HepG2 (cell line): Measurements from ENCODE around the gene TUBA4B. TPM values are rescaled to one million over a fixed set of nuclear protein-coding genes. Genes with fewer than 3 reads are reported as not detected.

Source experiments
- FOXM1 ChIP-seq: sonication (generic); formaldehyde crosslinking; IDR thresholded peaks from 2 replicates; pipeline ENCODE4 v1.5.0; 2020; ENCODE audit warnings: missing genetic modification reagents
- PCBP2 ChIP-seq: fragments of 200-400 bp; formaldehyde crosslinking; optimal IDR thresholded peaks from 2 replicates; pipeline ENCODE3; 2018; ENCODE audit warnings: low read length, low read depth; ENCODE audit not compliant: poor library complexity, severe bottlenecking
- POLR2AphosphoS5 ChIP-seq: IDR thresholded peaks from 2 replicates; pipeline ENCODE4 v1.6.1; 2012; ENCODE audit warnings: low read depth, low read length
- STAG1 ChIP-seq: sonication (generic); formaldehyde crosslinking; IDR thresholded peaks from 2 replicates; pipeline ENCODE4 v1.4.0; 2020; ENCODE audit warnings: missing genetic modification reagents
- polyA plus RNA-seq, 8 experiments: library from polyadenylated mRNA; depleted of rRNA in 3 of 8; stranded (reverse) in 7 of 8; unstranded in 1 of 8; fragments of >200 nt; fragmentation: Illumina TruSeq in 4 of 8; extraction: Trizol in 4 of 8; gene quantifications; 2 replicates each; pipeline versions ENCODE4 v1.2.1 to v1.2.3, GENCODE V29; 2011 to 2016; ENCODE audit warnings: low read depth in 4 of 8, missing spikeins in 1 of 8, mixed read lengths in 1 of 8; ENCODE audit not compliant: insufficient read depth in 1 of 8
- total RNA-seq, 5 experiments: library from RNA; depleted of rRNA; stranded (reverse); fragments of >200 nt; fragmentation: Illumina TruSeq; extraction: Trizol; gene quantifications; 2 replicates each; pipeline ENCODE4 v1.2.3, GENCODE V29; 2016; ENCODE audit warnings: low read depth in 1 of 5
- TF ChIP-seq, protein P1 (sequence below): sonication (generic); formaldehyde crosslinking; IDR thresholded peaks from one replicate; pipeline ENCODE4 v1.5.1; 2020; ENCODE audit warnings: mild to moderate bottlenecking, missing genetic modification reagents; ENCODE audit errors: not compliant biosample characterization
- TF ChIP-seq, protein P2 (sequence below): sonication (generic); formaldehyde crosslinking; IDR thresholded peaks from 2 replicates; pipeline ENCODE4 v1.4.0; 2020; ENCODE audit warnings: missing genetic modification reagents, low read depth, mild to moderate bottlenecking, borderline replicate concordance
- TF ChIP-seq, protein P3 (sequence below): sonication (generic); formaldehyde crosslinking; IDR thresholded peaks from 2 replicates; pipeline ENCODE4 v1.8.0; 2022; ENCODE audit warnings: mild to moderate bottlenecking, missing genetic modification reagents, moderate library complexity
- TF ChIP-seq, protein P4 (sequence below): sonication (generic); formaldehyde crosslinking; IDR thresholded peaks from 2 replicates; pipeline ENCODE4 v1.8.1; 2022; ENCODE audit warnings: low read depth, mild to moderate bottlenecking, missing genetic modification reagents
- TF ChIP-seq, protein P5 (sequence below): sonication (generic); formaldehyde crosslinking; IDR thresholded peaks from 2 replicates; pipeline ENCODE4 v1.5.0; 2020; ENCODE audit warnings: missing genetic modification reagents
- TF ChIP-seq, protein P6 (sequence below): sonication (generic); formaldehyde crosslinking; IDR thresholded peaks from 2 replicates; pipeline ENCODE4 v1.5.0; 2020; ENCODE audit warnings: missing genetic modification reagents, mild to moderate bottlenecking, borderline replicate concordance
- TF ChIP-seq, protein P7 (sequence below): sonication (generic); formaldehyde crosslinking; IDR thresholded peaks from 2 replicates; pipeline ENCODE4 v1.5.0; 2020; ENCODE audit warnings: missing genetic modification reagents

The TUBA4B gene
- total and polyA plus RNA-seq, 2 of the 13 experiments (the other 11 are each of a cell fraction or from before 2014, with no cell fraction given) = 0.18 to 0.22 TPM

DNA sequence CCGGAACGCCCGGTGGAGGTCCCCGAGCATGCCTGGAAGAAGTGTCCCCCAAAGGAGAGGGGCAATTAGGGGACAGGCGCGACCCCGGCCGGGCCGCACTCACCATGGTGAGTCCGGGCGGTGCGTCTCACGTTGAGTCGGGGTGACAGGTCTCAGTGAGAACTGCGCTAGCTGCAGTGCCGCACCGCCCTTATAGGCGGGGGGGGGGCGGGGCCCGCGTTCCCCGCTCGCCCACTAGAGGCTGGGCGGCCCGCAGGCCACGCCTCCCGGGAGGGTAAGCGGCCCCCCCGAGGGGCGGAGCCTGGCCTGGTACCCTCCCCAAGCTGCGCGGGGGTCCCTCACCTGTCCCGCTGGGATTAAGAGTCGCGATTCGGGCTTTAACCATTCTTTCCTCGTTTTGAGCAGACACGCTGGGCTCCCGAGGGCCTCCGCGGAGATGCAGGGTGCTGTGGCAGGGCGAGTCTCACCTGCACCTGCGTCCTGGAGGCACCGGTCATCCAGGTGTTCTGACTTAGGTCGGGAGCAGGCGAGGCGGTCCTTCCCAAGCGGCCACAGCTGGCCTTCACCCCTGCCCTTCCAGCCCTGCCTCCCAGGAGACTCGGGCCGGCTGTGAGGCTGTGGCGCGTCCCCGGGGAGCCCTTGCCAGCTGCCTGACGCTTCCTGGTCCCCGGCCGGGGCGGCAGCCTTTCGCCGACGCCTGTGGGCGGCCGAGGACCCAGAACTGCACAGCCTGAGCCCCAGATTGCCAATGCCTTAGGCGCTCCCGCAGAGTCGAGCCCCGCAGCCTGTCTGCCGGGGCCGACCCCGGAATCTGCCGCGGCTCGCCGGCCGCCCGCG is 928 bp downstream of the TUBA4B start, which contains the start of gene TUBA4A (continued):
- TF ChIP-seq, protein P1, sequence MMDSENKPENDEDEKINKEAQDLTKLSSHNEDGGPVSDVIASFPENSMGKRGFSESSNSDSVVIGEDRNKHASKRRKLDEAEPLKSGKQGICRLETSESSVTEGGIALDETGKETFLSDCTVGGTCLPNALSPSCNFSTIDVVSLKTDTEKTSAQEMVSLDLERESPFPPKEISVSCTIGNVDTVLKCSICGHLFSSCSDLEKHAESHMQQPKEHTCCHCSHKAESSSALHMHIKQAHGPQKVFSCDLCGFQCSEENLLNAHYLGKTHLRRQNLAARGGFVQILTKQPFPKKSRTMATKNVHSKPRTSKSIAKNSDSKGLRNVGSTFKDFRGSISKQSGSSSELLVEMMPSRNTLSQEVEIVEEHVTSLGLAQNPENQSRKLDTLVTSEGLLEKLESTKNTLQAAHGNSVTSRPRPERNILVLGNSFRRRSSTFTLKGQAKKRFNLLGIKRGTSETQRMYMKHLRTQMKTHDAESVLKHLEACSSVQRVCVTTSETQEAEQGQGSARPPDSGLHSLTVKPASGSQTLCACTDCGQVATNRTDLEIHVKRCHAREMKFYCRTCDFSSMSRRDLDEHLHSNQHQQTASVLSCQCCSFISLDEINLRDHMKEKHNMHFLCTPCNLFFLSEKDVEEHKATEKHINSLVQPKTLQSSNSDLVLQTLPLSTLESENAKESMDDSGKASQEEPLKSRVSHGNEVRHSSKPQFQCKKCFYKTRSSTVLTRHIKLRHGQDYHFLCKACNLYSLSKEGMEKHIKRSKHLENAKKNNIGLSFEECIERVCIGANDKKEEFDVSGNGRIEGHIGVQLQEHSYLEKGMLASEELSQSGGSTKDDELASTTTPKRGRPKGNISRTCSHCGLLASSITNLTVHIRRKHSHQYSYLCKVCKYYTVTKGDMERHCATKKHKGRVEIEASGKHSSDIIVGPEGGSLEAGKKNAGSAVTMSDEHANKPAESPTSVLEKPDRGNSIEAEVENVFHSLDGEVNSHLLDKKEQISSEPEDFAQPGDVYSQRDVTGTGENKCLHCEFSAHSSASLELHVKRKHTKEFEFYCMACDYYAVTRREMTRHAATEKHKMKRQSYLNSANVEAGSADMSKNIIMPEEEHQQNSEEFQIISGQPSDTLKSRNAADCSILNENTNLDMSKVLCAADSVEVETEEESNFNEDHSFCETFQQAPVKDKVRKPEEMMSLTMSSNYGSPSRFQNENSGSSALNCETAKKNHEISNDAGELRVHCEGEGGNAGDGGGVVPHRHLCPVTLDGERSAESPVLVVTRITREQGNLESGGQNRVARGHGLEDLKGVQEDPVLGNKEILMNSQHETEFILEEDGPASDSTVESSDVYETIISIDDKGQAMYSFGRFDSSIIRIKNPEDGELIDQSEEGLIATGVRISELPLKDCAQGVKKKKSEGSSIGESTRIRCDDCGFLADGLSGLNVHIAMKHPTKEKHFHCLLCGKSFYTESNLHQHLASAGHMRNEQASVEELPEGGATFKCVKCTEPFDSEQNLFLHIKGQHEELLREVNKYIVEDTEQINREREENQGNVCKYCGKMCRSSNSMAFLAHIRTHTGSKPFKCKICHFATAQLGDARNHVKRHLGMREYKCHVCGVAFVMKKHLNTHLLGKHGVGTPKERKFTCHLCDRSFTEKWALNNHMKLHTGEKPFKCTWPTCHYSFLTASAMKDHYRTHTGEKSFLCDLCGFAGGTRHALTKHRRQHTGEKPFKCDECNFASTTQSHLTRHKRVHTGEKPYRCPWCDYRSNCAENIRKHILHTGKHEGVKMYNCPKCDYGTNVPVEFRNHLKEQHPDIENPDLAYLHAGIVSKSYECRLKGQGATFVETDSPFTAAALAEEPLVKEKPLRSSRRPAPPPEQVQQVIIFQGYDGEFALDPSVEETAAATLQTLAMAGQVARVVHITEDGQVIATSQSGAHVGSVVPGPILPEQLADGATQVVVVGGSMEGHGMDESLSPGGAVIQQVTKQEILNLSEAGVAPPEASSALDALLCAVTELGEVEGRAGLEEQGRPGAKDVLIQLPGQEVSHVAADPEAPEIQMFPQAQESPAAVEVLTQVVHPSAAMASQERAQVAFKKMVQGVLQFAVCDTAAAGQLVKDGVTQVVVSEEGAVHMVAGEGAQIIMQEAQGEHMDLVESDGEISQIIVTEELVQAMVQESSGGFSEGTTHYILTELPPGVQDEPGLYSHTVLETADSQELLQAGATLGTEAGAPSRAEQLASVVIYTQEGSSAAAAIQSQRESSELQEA (CRISPR knock-in tag) = peak; percentile 72
- TF ChIP-seq, protein P2, sequence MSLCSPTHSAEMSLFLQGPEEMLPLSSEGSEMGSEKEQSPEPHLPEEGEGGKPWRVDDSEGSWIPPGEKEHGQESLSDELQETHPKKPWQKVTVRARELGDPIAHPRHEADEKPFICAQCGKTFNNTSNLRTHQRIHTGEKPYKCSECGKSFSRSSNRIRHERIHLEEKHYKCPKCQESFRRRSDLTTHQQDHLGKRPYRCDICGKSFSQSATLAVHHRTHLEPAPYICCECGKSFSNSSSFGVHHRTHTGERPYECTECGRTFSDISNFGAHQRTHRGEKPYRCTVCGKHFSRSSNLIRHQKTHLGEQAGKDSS (CRISPR knock-in tag) = peak; percentile 56; the same call in 1 of the 2 replicates
- TF ChIP-seq, protein P3, sequence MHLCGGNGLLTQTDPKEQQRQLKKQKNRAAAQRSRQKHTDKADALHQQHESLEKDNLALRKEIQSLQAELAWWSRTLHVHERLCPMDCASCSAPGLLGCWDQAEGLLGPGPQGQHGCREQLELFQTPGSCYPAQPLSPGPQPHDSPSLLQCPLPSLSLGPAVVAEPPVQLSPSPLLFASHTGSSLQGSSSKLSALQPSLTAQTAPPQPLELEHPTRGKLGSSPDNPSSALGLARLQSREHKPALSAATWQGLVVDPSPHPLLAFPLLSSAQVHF = no peak
- TF ChIP-seq, protein P4, sequence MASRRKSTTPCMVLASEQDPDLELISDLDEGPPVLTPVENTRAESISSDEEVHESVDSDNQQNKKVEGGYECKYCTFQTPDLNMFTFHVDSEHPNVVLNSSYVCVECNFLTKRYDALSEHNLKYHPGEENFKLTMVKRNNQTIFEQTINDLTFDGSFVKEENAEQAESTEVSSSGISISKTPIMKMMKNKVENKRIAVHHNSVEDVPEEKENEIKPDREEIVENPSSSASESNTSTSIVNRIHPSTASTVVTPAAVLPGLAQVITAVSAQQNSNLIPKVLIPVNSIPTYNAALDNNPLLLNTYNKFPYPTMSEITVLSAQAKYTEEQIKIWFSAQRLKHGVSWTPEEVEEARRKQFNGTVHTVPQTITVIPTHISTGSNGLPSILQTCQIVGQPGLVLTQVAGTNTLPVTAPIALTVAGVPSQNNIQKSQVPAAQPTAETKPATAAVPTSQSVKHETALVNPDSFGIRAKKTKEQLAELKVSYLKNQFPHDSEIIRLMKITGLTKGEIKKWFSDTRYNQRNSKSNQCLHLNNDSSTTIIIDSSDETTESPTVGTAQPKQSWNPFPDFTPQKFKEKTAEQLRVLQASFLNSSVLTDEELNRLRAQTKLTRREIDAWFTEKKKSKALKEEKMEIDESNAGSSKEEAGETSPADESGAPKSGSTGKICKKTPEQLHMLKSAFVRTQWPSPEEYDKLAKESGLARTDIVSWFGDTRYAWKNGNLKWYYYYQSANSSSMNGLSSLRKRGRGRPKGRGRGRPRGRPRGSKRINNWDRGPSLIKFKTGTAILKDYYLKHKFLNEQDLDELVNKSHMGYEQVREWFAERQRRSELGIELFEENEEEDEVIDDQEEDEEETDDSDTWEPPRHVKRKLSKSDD = no peak
- TF ChIP-seq, protein P5, sequence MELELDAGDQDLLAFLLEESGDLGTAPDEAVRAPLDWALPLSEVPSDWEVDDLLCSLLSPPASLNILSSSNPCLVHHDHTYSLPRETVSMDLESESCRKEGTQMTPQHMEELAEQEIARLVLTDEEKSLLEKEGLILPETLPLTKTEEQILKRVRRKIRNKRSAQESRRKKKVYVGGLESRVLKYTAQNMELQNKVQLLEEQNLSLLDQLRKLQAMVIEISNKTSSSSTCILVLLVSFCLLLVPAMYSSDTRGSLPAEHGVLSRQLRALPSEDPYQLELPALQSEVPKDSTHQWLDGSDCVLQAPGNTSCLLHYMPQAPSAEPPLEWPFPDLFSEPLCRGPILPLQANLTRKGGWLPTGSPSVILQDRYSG (CRISPR knock-in tag) = no peak
- TF ChIP-seq, protein P6, sequence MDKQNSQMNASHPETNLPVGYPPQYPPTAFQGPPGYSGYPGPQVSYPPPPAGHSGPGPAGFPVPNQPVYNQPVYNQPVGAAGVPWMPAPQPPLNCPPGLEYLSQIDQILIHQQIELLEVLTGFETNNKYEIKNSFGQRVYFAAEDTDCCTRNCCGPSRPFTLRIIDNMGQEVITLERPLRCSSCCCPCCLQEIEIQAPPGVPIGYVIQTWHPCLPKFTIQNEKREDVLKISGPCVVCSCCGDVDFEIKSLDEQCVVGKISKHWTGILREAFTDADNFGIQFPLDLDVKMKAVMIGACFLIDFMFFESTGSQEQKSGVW (CRISPR knock-in tag) = no peak
- no peak for TF ChIP-seq PCBP2
- TF ChIP-seq, protein P7, sequence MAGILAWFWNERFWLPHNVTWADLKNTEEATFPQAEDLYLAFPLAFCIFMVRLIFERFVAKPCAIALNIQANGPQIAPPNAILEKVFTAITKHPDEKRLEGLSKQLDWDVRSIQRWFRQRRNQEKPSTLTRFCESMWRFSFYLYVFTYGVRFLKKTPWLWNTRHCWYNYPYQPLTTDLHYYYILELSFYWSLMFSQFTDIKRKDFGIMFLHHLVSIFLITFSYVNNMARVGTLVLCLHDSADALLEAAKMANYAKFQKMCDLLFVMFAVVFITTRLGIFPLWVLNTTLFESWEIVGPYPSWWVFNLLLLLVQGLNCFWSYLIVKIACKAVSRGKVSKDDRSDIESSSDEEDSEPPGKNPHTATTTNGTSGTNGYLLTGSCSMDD (CRISPR knock-in tag) = 0 out of 2 replicates have a peak, but pooled peaks have one; percentile 16
- TF ChIP-seq FOXM1 (CRISPR knock-in tag) = no peak
- peak; percentile 84 for TF ChIP-seq POLR2AphosphoS5
- TF ChIP-seq STAG1 (CRISPR knock-in tag) = no peak
